H9 (cell line): ENCODE data around the gene HTATIP2. TPM values are rescaled to one million over a fixed set of nuclear protein-coding genes. Genes with fewer than 3 reads are reported as not detected.

Experiments used
- DNase-seq: peaks from one replicate; pipeline ENCODE4 v3.0.0-alpha.2; 2017
- H2AFZ ChIP-seq: one replicate; pipeline ENCODE4 v1.6.1; 2013; ENCODE audit warnings: mild to moderate bottlenecking, low read length, control low read depth, moderate library complexity
- H2AK5ac ChIP-seq: 2 replicates; pipeline ENCODE4 v1.6.1; 2013; ENCODE audit warnings: low read length, control low read depth, mixed read lengths; ENCODE audit not compliant: insufficient read length
- H2BK120ac ChIP-seq: one replicate; pipeline ENCODE4 v1.6.1; 2013; ENCODE audit warnings: low read depth, mild to moderate bottlenecking, low read length, control low read depth, inconsistent platforms; ENCODE audit not compliant: poor library complexity, severe bottlenecking
- H2BK12ac ChIP-seq: 2 replicates; pipeline ENCODE4 v1.6.1; 2013; ENCODE audit warnings: low read length, control low read depth, mixed read lengths, low read depth; ENCODE audit not compliant: insufficient read length
- H2BK15ac ChIP-seq: 2 replicates; pipeline ENCODE4 v1.6.1; 2013; ENCODE audit warnings: low read depth, low read length, control low read depth
- H2BK20ac ChIP-seq: one replicate; pipeline ENCODE4 v1.6.1; 2013; ENCODE audit warnings: low read depth, mild to moderate bottlenecking, low read length, control low read depth, inconsistent platforms; ENCODE audit not compliant: poor library complexity, severe bottlenecking
- H2BK5ac ChIP-seq: 2 replicates; pipeline ENCODE4 v1.6.1; 2013; ENCODE audit warnings: low read length, control low read depth, mixed read lengths; ENCODE audit not compliant: insufficient read length
- H3K14ac ChIP-seq: 2 replicates; pipeline ENCODE4 v1.6.1; 2013; ENCODE audit warnings: low read length, control low read depth; ENCODE audit not compliant: insufficient read depth
- H3K18ac ChIP-seq: 2 replicates; pipeline ENCODE4 v1.6.1; 2013; ENCODE audit warnings: low read depth, mild to moderate bottlenecking, mixed read lengths, low read length, control low read depth; ENCODE audit not compliant: insufficient read length
- H3K23ac ChIP-seq: 2 replicates; pipeline ENCODE4 v1.6.1; 2013; ENCODE audit warnings: low read length, control low read depth, mixed read lengths, low read depth; ENCODE audit not compliant: insufficient read length
- H3K23me2 ChIP-seq: 2 replicates; pipeline ENCODE4 v1.6.1; 2013; ENCODE audit warnings: low read depth, mild to moderate bottlenecking, mixed read lengths, low read length, control low read depth; ENCODE audit not compliant: insufficient read length, poor library complexity, severe bottlenecking
- H3K27ac ChIP-seq: 2 replicates; pipeline ENCODE4 v1.5.1; 2013; ENCODE audit warnings: low read length, control low read depth, mixed read lengths, low read depth; ENCODE audit not compliant: insufficient read length
- H3K27me3 ChIP-seq: 2 replicates; pipeline ENCODE4 v1.6.1; 2013; ENCODE audit warnings: low read length, control low read depth, inconsistent platforms; ENCODE audit not compliant: insufficient read depth
- H3K4ac ChIP-seq: 2 replicates; pipeline ENCODE4 v1.6.1; 2013; ENCODE audit warnings: low read depth, mild to moderate bottlenecking, control low read depth, inconsistent platforms, low read length, moderate library complexity
- H3K4me1 ChIP-seq: 2 replicates; pipeline ENCODE4 v1.6.1; 2013; ENCODE audit warnings: low read length, control low read depth, inconsistent platforms; ENCODE audit not compliant: insufficient read depth
- H3K4me2 ChIP-seq: 2 replicates; pipeline ENCODE4 v1.6.1; 2013; ENCODE audit warnings: low read length, control low read depth, mixed read lengths; ENCODE audit not compliant: insufficient read length, insufficient read depth
- H3K56ac ChIP-seq: 2 replicates; pipeline ENCODE4 v1.6.1; 2013; ENCODE audit warnings: low read depth, mild to moderate bottlenecking, mixed read lengths, low read length, control low read depth; ENCODE audit not compliant: insufficient read length
- H3K79me1 ChIP-seq: 2 replicates; pipeline ENCODE4 v1.6.1; 2013; ENCODE audit warnings: low read depth, mild to moderate bottlenecking, moderate library complexity, low read length, control low read depth, inconsistent platforms; ENCODE audit not compliant: insufficient read depth, poor library complexity, severe bottlenecking
- H3K79me2 ChIP-seq: 2 replicates; pipeline ENCODE4 v1.6.1; 2013; ENCODE audit warnings: low read length, control low read depth, inconsistent platforms; ENCODE audit not compliant: insufficient read depth
- H3K9ac ChIP-seq: 2 replicates; pipeline ENCODE4 v1.6.1; 2013; ENCODE audit warnings: low read length, control low read depth, mixed read lengths; ENCODE audit not compliant: insufficient read length; ENCODE audit errors: extremely low read depth
- H3K9me3 ChIP-seq: one replicate; pipeline ENCODE4 v1.6.1; 2013; ENCODE audit warnings: low read depth, low read length, inconsistent platforms; ENCODE audit not compliant: control insufficient read depth
- H3T11ph ChIP-seq: one replicate; pipeline ENCODE4 v1.6.1; 2013; ENCODE audit warnings: mild to moderate bottlenecking, low read length, control low read depth, inconsistent platforms
- H4K20me1 ChIP-seq: one replicate; pipeline ENCODE4 v1.6.1; 2013; ENCODE audit not compliant: control insufficient read depth, insufficient read length, insufficient read depth
- H4K5ac ChIP-seq: 2 replicates; pipeline ENCODE4 v1.6.1; 2013; ENCODE audit warnings: low read depth, mild to moderate bottlenecking, mixed read lengths, low read length, control low read depth; ENCODE audit not compliant: insufficient read length
- H4K8ac ChIP-seq: replicated peaks from 2 replicates; pipeline ENCODE4 v1.6.1; 2013; ENCODE audit warnings: low read length, control low read depth, mixed read lengths, low read depth; ENCODE audit not compliant: insufficient read length
- H4K91ac ChIP-seq: 2 replicates; pipeline ENCODE4 v1.6.1; 2013; ENCODE audit warnings: low read depth, mild to moderate bottlenecking, moderate library complexity, mixed read lengths, low read length, control low read depth; ENCODE audit not compliant: insufficient read length
- H3K27ac Mint-ChIP-seq, 3 experiments: 2 replicates in 2 of 3; 3 replicates in 1 of 3; pipeline ENCODE4 v1.8.0; 2020 to 2021; ENCODE audit warnings: mixed read lengths in 3 of 3, mild to moderate bottlenecking in 1 of 3, moderate library complexity in 1 of 3
- H3K27me3 Mint-ChIP-seq: 2 replicates; pipeline ENCODE4 v1.8.0; 2021; ENCODE audit warnings: low read depth, mild to moderate bottlenecking, moderate library complexity, mixed read lengths
- H3K36me3 Mint-ChIP-seq, 3 experiments: 2 replicates in 2 of 3; 3 replicates in 1 of 3; pipeline ENCODE4 v1.8.0; 2020 to 2021; ENCODE audit warnings: low read depth in 3 of 3, mixed read lengths in 3 of 3; ENCODE audit not compliant: insufficient read depth in 1 of 3
- H3K4me1 Mint-ChIP-seq, 2 experiments: 2 replicates each; pipeline ENCODE4 v1.8.0; 2020; ENCODE audit warnings: mixed read lengths in 2 of 2
- H3K4me3 Mint-ChIP-seq, 2 experiments: 2 replicates in 1 of 2; 3 replicates in 1 of 2; pipeline ENCODE4 v1.8.0; 2020 to 2021; ENCODE audit warnings: mild to moderate bottlenecking in 2 of 2, mixed read lengths in 2 of 2, moderate library complexity in 1 of 2
- H3K9me3 Mint-ChIP-seq, 2 experiments: 2 replicates in 1 of 2; 3 replicates in 1 of 2; pipeline ENCODE4 v1.8.0; 2020; ENCODE audit warnings: mild to moderate bottlenecking in 2 of 2, mixed read lengths in 2 of 2, moderate library complexity in 1 of 2
- WGBS: extraction: QIAGEN DNeasy Blood & Tissue Kit; methylation state at CpG from one replicate; pipeline ENCODE4 v1.1.7; 2013; ENCODE audit warnings: missing lambda C conversion rate, low lambda C conversion rate, mixed read lengths; ENCODE audit not compliant: insufficient read length; ENCODE audit errors: extremely low coverage; 5-methylcytosine and 5-hydroxymethylcytosine counted together
- total RNA-seq: library from RNA; stranded (reverse); gene quantifications from 2 replicates; pipeline ENCODE4 v1.2.1, GENCODE V29; 2021
- TF ChIP-seq, protein P1 (sequence below): fragments of 200-600 bp; sonication (generic); conservative IDR thresholded peaks from 3 replicates; pipeline ENCODE4 v1.8.0; 2021; ENCODE audit warnings: antibody characterized with exemption, mild to moderate bottlenecking

Gene HTATIP2
- total RNA-seq, 1 experiment from 2014 or later, result 32.8 TPM

GRCh38 chr11:20351136-20351535 is 12.4 kb upstream of the HTATIP2 start:
- H4K8ac ChIP-seq, result no peak overlapping the region
- no peak overlapping the region for H3T11ph ChIP-seq
- H2BK15ac ChIP-seq, result no peak overlapping the region
- no peak overlapping the region for H3K27ac ChIP-seq
- DNase-seq, result no peak
- no peaks in the 10 kb centered on the region for H3K79me1 ChIP-seq
- no peaks in the 10 kb centered on the region; a peak in 1 of 5 replicates for H3K9me3 Mint-ChIP-seq
- no peaks in the 10 kb centered on the region for H3K4me1 ChIP-seq
- H2BK12ac ChIP-seq, result no peak overlapping the region
- no peak overlapping the region for H3K56ac ChIP-seq
- WGBS, result no CpG with 5 or more reads among the region's 7 CpGs
- H2BK20ac ChIP-seq, result no peak overlapping the region
- no peak overlapping the region for H2AK5ac ChIP-seq
- H3K4me3 Mint-ChIP-seq, result no peak overlapping the region
- H3K14ac ChIP-seq, result no peak overlapping the region
- no peak overlapping the region for H3K4ac ChIP-seq
- no peak overlapping the region for H3K23ac ChIP-seq
- TF ChIP-seq, protein P1, sequence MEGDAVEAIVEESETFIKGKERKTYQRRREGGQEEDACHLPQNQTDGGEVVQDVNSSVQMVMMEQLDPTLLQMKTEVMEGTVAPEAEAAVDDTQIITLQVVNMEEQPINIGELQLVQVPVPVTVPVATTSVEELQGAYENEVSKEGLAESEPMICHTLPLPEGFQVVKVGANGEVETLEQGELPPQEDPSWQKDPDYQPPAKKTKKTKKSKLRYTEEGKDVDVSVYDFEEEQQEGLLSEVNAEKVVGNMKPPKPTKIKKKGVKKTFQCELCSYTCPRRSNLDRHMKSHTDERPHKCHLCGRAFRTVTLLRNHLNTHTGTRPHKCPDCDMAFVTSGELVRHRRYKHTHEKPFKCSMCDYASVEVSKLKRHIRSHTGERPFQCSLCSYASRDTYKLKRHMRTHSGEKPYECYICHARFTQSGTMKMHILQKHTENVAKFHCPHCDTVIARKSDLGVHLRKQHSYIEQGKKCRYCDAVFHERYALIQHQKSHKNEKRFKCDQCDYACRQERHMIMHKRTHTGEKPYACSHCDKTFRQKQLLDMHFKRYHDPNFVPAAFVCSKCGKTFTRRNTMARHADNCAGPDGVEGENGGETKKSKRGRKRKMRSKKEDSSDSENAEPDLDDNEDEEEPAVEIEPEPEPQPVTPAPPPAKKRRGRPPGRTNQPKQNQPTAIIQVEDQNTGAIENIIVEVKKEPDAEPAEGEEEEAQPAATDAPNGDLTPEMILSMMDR, result no peak
- no peak overlapping the region for H2BK5ac ChIP-seq
- no peaks in the 10 kb centered on the region for H3K23me2 ChIP-seq
- no peak overlapping the region for H3K27ac Mint-ChIP-seq
- no peaks in the 10 kb centered on the region for H3K36me3 Mint-ChIP-seq
- no peak overlapping the region for H2BK120ac ChIP-seq
- no peak overlapping the region for H3K18ac ChIP-seq
- H4K20me1 ChIP-seq, result no peaks in the 10 kb centered on the region
- H3K79me2 ChIP-seq, result no peaks in the 10 kb centered on the region
- H3K9ac ChIP-seq, result no peak overlapping the region
- no peak overlapping the region for H4K5ac ChIP-seq
- no peak overlapping the region for H3K4me2 ChIP-seq
- H3K27me3 ChIP-seq, result no peaks in the 10 kb centered on the region
- H4K91ac ChIP-seq, result no peak overlapping the region
- no peaks in the 10 kb centered on the region for H3K9me3 ChIP-seq
- H3K4me1 Mint-ChIP-seq, result no peaks in the 10 kb centered on the region; a peak in 1 of 4 replicates
- no peak overlapping the region for H2AFZ ChIP-seq
- H3K27me3 Mint-ChIP-seq, result peaks cover 12% of the 10 kb centered on the region
